ENCODE results near the gene ITGA11. TPM values are rescaled to one million over a fixed set of nuclear protein-coding genes. Genes with fewer than 3 reads are reported as not detected.

Gene ITGA11
- total and polyA plus RNA-seq, 2 of the 4 experiments (the other 2 are of a cell fraction), result 4.1 to 6.6 TPM

DNA sequence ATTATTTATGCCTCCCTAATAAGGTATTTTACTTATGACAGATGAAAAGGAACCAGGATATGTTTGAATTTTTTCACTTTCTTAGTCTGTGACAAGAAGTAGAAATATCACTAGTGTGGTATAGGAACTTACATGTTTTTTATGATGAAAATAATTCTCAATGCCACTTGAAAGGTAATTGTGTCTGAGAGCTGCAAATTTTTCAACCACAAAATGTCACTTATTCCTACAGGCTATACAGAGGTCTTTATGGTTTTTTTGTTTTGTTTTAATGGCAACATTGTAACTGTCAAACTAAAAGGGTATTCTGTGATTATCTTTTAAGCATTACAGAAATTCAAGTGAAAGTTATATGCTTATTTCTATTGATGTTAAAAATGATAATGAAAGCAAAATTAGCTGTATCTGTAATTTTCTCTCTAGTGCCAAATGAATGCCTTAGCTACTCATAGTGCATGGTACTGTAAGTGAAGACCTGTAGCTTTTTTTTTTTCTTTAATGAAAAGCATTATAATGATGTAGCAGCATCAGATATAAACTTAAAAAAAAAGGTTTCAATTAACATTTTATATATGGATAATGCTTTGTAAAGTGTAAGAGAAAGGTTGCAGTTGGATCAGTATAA is 139.7 kb downstream of the ITGA11 start:
- DNase-seq (no peak), ATAC-seq (ENCODE audit: low read depth) (no peak)
- no peaks in the 10 kb centered on the region for H3K9me3 ChIP-seq (ENCODE audit: control insufficient read depth, insufficient read depth, low read length)
- no peak overlapping the region for H2AK5ac ChIP-seq (ENCODE audit: low read depth, low read length)
- no peak overlapping the region for H2BK5ac ChIP-seq (ENCODE audit: low read depth, low read length, poor library complexity, severe bottlenecking)
- no peak overlapping the region for H4K91ac ChIP-seq (ENCODE audit: insufficient read depth, low read depth, low read length)
- H4K5ac ChIP-seq (ENCODE audit: low read depth, low read length), result no peak overlapping the region
- H3K9me1 ChIP-seq (ENCODE audit: insufficient read depth, low read length), result peaks cover 11% of the 10 kb centered on the region
- H3K56ac ChIP-seq (ENCODE audit: extremely low read depth, insufficient read depth, low read length), result no peak overlapping the region
- H3K4ac ChIP-seq (ENCODE audit: low read depth, low read length), result no peak overlapping the region
- H3K27me3 ChIP-seq (ENCODE audit: control insufficient read depth, insufficient read depth, low read length), result no peaks in the 10 kb centered on the region
- peaks cover 18% of the 10 kb centered on the region for H3K36me3 ChIP-seq (ENCODE audit: control insufficient read depth, insufficient read depth, low read length)
- H3K9ac ChIP-seq (ENCODE audit: low read depth, low read length), result no peak overlapping the region
- peaks cover 8% of the 10 kb centered on the region for H3K4me1 ChIP-seq (ENCODE audit: control insufficient read depth, insufficient read depth, low read length)
- H4K20me1 ChIP-seq (ENCODE audit: insufficient read depth, low read length), result peaks cover 62% of the 10 kb centered on the region
- dilution Hi-C loops (cut with HindIII; ENCODE audit: low sequenced_read_pairs, unreplicated experiment), result no loop called here
- POLR2A ChIA-PET (ENCODE audit: unreplicated experiment), result no interaction called here
- no peak overlapping the region for H2BK120ac ChIP-seq (ENCODE audit: low read depth, low read length)
- H3K14ac ChIP-seq (replicated peaks; ENCODE audit: low read depth, low read length), result no peak overlapping the region
- no peak overlapping the region for H2BK20ac ChIP-seq (ENCODE audit: low read depth, low read length)
- H3K79me1 ChIP-seq (ENCODE audit: low read depth in 1 of 2, low read length in 2 of 2), result peaks cover 29 to 59% of the 10 kb centered on the region in 2 experiments
- no peak overlapping the region for H3K4me2 ChIP-seq (ENCODE audit: low read depth, low read length)
- no peak overlapping the region for H3K4me3 ChIP-seq (ENCODE audit: insufficient read depth, low read depth, low read length)
- H4K8ac ChIP-seq (ENCODE audit: low read depth in 2 of 2, low read length in 2 of 2), result no peak overlapping the region
- no peak overlapping the region for H3K18ac ChIP-seq (ENCODE audit: low read depth, low read length)
- BruUV-seq (replicated peaks), result no TSS peak
- H2BK15ac ChIP-seq (ENCODE audit: low read depth, low read length), result no peak overlapping the region
- TF ChIP-seq SMC3 (IDR thresholded peaks at IDR 0.05; ENCODE audit: low read depth, low read length) (no peak), CEBPB (IDR thresholded peaks at IDR 0.05; ENCODE audit: low read depth, low read length) (no peak), MAFK (IDR thresholded peaks at IDR 0.05; ENCODE audit: low read depth, low read length) (no peak), RAD21 (IDR thresholded peaks at IDR 0.05; ENCODE audit: low read length) (no peak), CHD1 (IDR thresholded peaks at IDR 0.05; ENCODE audit: low read depth, low read length) (no peak), POLR2A (IDR thresholded peaks at IDR 0.05; ENCODE audit: low read depth, low read length) (no peak), RFX5 (IDR thresholded peaks at IDR 0.05; ENCODE audit: low read depth, low read length) (no peak), RCOR1 (IDR thresholded peaks at IDR 0.05; ENCODE audit: insufficient replicate concordance, low read length) (no peak), NFE2L2 (IDR thresholded peaks at IDR 0.05; ENCODE audit: low read depth, low read length) (no peak)
- TF ChIP-seq, protein P1, sequence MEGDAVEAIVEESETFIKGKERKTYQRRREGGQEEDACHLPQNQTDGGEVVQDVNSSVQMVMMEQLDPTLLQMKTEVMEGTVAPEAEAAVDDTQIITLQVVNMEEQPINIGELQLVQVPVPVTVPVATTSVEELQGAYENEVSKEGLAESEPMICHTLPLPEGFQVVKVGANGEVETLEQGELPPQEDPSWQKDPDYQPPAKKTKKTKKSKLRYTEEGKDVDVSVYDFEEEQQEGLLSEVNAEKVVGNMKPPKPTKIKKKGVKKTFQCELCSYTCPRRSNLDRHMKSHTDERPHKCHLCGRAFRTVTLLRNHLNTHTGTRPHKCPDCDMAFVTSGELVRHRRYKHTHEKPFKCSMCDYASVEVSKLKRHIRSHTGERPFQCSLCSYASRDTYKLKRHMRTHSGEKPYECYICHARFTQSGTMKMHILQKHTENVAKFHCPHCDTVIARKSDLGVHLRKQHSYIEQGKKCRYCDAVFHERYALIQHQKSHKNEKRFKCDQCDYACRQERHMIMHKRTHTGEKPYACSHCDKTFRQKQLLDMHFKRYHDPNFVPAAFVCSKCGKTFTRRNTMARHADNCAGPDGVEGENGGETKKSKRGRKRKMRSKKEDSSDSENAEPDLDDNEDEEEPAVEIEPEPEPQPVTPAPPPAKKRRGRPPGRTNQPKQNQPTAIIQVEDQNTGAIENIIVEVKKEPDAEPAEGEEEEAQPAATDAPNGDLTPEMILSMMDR (conservative IDR thresholded peaks at IDR 0.05; ENCODE audit: low read depth, low read length), result no peak
- TF ChIP-seq, protein P2, sequence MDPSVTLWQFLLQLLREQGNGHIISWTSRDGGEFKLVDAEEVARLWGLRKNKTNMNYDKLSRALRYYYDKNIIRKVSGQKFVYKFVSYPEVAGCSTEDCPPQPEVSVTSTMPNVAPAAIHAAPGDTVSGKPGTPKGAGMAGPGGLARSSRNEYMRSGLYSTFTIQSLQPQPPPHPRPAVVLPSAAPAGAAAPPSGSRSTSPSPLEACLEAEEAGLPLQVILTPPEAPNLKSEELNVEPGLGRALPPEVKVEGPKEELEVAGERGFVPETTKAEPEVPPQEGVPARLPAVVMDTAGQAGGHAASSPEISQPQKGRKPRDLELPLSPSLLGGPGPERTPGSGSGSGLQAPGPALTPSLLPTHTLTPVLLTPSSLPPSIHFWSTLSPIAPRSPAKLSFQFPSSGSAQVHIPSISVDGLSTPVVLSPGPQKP (IDR thresholded peaks at IDR 0.05; ENCODE audit: borderline replicate concordance, low read depth, low read length), result no peak
- H3K23ac ChIP-seq (ENCODE audit: low read depth, low read length), result no peak overlapping the region
- in situ Hi-C loops (cut with MboI; ENCODE audit: low sequenced_read_pairs), result no loop called here
- H2AK9ac ChIP-seq (replicated peaks; ENCODE audit: low read depth, low read length, poor library complexity), result no peak overlapping the region
- CTCF ChIA-PET, result interaction anchor here (1.3 to 1.7 kb wide), 2 partner anchors 14 to 39 kb away, joined by 4 to 6 read pairs; no protein-coding TSS in a partner anchor
- H3K27ac ChIP-seq (ENCODE audit: insufficient read depth, low read length), result no peak overlapping the region
- H2AFZ ChIP-seq (replicated peaks; ENCODE audit: low read length, poor library complexity), result no peak overlapping the region
- intact Hi-C loops (cut with micrococcal nuclease), result no loop called here

Measured in IMR-90 (cell line).